Uterus (tissue), 4 donors: ENCODE measurements around the gene KLK12. TPM values are rescaled to one million over a fixed set of nuclear protein-coding genes. Genes with fewer than 3 reads are reported as not detected.

ENCODE experiments used
- DNase-seq, 2 donors: peaks; one replicate each; pipeline ENCODE4 v3.0.0-alpha.2; 2019 to 2020
- H3K27ac ChIP-seq, 2 donors: fragments of 200-600 bp; sonication (generic); 1 replicate in 1 of 2; 2 replicates in 1 of 2; pipeline ENCODE4 v1.5.1; 2016 to 2018
- H3K27me3 ChIP-seq, 2 donors: fragments of 200-600 bp; sonication (generic); one replicate each; pipeline ENCODE4 v1.5.1; 2018 to 2019; ENCODE audit warnings: control low read depth in 1 of 2
- H3K36me3 ChIP-seq, 2 donors: fragments of 200-600 bp; sonication (generic); one replicate each; pipeline ENCODE4 v1.5.1; 2019; ENCODE audit warnings: control low read depth in 1 of 2
- H3K4me1 ChIP-seq, 2 donors: fragments of 200-600 bp; sonication (generic); one replicate each; pipeline ENCODE4 v1.5.1; 2018 to 2019; ENCODE audit warnings: control low read depth in 1 of 2
- H3K4me3 ChIP-seq, 2 donors: fragments of 200-600 bp; sonication (generic); 1 replicate in 1 of 2; 2 replicates in 1 of 2; pipeline ENCODE4 v1.5.1; 2018 to 2019; ENCODE audit warnings: mild to moderate bottlenecking in 1 of 2
- H3K9me3 ChIP-seq, 2 donors: fragments of 200-600 bp; sonication (generic); one replicate each; pipeline ENCODE4 v1.5.1; 2019; ENCODE audit warnings: control low read depth in 1 of 2
- POLR2A ChIP-seq, 2 donors: fragments of 450-650 bp; IDR thresholded peaks; one replicate each; pipeline ENCODE4 v1.6.1; 2016; ENCODE audit warnings: antibody characterized with exemption in 2 of 2, mild to moderate bottlenecking in 1 of 2, moderate library complexity in 1 of 2
- intact Hi-C: fragments of 100-400 bp; cut with DNase I; formaldehyde crosslinking; loops from one replicate; pipeline ENCODE4 v1.15.1; 2023; ENCODE audit warnings: low total_unique reads
- total RNA-seq, 4 donors: library from RNA; depleted of rRNA in 3 of 4; stranded (reverse); fragments of >200 nt in 3 of 4; gene quantifications; one replicate each; pipeline versions ENCODE4 v1.1.0 to v1.2.4, GENCODE V29; 2014 to 2023
- TF ChIP-seq, protein P1 (sequence below), 4 experiments: fragments of 200-600 bp in 2 of 4; fragments of 450-650 bp in 2 of 4; sonication (generic) in 2 of 4; IDR thresholded peaks; one replicate each; pipeline ENCODE4 v1.5.1; 2016 to 2019; ENCODE audit warnings: antibody characterized with exemption in 4 of 4, mild to moderate bottlenecking in 2 of 4, moderate library complexity in 1 of 4
- donor health status: DM: yes; HTN: yes; CAD: no.

Gene KLK12
- total RNA-seq, 4 donors from 2014 or later, result not detected

DNA sequence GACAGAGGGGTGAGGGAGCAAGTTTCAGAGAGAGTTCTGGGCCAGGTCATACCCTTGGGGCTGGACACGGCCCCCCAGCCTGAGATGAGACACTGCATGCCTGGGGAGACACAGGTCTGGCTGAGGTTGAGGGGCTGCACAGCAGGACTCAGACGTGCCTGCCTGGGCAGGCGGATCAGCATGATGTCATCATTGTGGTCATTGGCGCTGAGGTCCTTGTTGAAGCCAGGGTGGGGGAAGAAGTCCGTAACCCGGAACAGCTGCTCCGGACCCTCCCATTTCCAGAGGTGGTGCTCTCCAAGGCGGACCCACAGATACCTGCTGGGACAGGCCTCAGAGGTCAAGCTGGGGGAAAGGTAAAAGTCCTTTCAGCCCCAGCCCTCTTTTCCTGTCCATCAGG, 28.4 kb downstream of the KLK12 start:
- no peak overlapping the region for H3K27ac ChIP-seq
- peaks cover 0 to 7% of the 10 kb centered on the region in 2 donors for H3K27me3 ChIP-seq
- H3K4me1 ChIP-seq, result no peaks in the 10 kb centered on the region
- intact Hi-C loops, result no loop called here
- no peaks in the 10 kb centered on the region for H3K36me3 ChIP-seq
- H3K9me3 ChIP-seq, result no peaks in the 10 kb centered on the region
- H3K4me3 ChIP-seq, result no peak overlapping the region
- TF ChIP-seq, protein P1, sequence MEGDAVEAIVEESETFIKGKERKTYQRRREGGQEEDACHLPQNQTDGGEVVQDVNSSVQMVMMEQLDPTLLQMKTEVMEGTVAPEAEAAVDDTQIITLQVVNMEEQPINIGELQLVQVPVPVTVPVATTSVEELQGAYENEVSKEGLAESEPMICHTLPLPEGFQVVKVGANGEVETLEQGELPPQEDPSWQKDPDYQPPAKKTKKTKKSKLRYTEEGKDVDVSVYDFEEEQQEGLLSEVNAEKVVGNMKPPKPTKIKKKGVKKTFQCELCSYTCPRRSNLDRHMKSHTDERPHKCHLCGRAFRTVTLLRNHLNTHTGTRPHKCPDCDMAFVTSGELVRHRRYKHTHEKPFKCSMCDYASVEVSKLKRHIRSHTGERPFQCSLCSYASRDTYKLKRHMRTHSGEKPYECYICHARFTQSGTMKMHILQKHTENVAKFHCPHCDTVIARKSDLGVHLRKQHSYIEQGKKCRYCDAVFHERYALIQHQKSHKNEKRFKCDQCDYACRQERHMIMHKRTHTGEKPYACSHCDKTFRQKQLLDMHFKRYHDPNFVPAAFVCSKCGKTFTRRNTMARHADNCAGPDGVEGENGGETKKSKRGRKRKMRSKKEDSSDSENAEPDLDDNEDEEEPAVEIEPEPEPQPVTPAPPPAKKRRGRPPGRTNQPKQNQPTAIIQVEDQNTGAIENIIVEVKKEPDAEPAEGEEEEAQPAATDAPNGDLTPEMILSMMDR (IDR thresholded peaks at IDR 0.05), result no peak
- TF ChIP-seq POLR2A (IDR thresholded peaks at IDR 0.05), result no peak
- DNase-seq, result no peak

DNA sequence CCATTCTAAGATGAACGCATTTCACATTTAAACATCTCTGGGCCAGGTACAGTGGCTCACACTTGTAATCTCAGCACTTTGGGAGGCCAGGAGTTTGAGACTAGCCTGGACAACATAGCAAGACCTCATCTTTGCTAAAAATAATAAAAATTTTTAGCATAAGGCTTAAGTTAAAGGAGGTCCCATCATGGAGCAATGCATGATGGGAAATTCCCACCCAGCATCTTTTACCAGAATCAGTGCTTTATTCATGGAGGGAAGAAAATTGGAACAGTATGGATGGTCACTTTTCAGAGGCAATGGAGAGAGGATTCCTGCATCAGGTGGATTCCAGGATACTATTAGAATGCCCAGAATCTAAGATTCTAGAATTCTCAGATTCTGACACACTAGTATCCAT, 29.6 kb downstream of the KLK12 start:
- Histone ChIP-seq H3K4me1 (no peaks in the 10 kb centered on the region), H3K36me3 (no peaks in the 10 kb centered on the region), H3K4me3 (no peak overlapping the region), H3K27me3 (peaks cover 0 to 12% of the 10 kb centered on the region in 2 donors), H3K9me3 (no peaks in the 10 kb centered on the region), H3K27ac (no peak overlapping the region)
- intact Hi-C loops, result no loop called here
- TF ChIP-seq, protein P1 (IDR thresholded peaks at IDR 0.05), result no peak
- TF ChIP-seq POLR2A (IDR thresholded peaks at IDR 0.05), result no peak
- no peak for DNase-seq

DNA sequence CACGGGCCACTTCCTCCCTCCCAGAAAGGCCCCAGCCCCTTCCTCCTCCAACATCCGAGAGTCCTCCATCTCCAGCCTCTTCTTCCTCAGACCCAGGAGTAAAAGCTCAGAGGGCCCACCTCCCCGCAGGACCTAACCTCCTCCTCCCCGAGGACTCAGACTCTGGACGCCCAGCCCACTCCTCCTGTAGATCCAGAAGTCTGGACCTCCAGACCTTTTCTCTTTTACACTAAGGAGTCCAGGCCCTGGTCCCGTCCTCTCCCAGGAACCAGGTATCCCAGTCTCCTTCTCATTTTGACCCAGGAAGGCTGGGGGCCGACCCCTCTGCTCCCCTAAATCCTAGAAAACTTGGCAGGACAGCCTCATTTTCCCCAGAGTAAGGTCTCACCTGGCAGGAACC, 31.5 kb downstream of the KLK12 start:
- H3K27me3 ChIP-seq, result peaks cover 0 to 12% of the 10 kb centered on the region in 2 donors
- no peak overlapping the region for H3K27ac ChIP-seq
- TF ChIP-seq, protein P1 (IDR thresholded peaks at IDR 0.05), result no peak
- TF ChIP-seq POLR2A (IDR thresholded peaks at IDR 0.05), result no peak

DNA sequence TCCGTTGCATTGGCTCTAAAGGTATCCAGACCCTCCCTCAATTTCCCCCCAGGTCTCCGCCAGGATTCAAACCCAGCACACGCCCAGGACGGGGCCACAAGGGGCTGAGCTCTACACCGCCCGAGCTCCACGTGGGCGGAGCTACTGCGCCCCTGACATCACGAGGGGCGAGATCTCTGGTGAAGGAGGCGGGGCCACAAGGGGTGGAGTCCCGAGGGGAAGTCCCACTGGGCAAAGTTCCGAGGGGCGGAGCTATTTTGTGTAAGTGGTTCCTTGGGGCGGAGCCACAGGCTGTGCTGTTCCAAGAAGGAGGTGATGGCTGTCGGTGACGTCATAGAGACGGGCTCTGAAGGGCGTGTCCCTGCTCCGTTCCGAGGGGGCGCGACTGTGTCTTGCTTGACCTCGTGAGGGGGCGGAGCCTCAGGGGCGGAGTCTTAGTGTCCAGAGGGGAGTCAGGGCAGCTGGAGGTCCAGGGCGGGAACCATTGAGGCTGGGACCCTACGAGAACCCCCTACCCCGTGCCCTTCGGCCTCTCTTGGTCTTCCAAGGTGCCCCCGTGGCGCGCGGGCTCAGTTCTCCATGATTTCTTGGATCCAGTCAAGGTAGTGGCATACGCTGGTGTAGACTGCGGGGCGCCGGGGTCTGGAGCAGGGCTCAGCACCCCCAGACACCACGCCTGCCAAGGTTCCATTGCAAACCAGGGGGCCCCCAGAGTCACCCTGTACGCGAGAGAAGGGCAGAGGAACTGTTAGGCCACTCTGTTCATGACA, 32.1 kb downstream of the KLK12 start:
- Histone ChIP-seq H3K27me3 (peaks cover 0 to 12% of the 10 kb centered on the region in 2 donors), H3K4me3 (no peak overlapping the region), H3K4me1 (no peaks in the 10 kb centered on the region), H3K9me3 (no peaks in the 10 kb centered on the region), H3K27ac (no peak overlapping the region), H3K36me3 (no peaks in the 10 kb centered on the region)
- intact Hi-C loops, result no loop called here
- TF ChIP-seq POLR2A (IDR thresholded peaks at IDR 0.05), result peak in 1 of 2 donors; percentile 19
- TF ChIP-seq, protein P1 (IDR thresholded peaks at IDR 0.05), result no peak
- DNase-seq, result no peak

More for the DNA sequence above, 31.5 kb downstream of the KLK12 start:
- H3K36me3 ChIP-seq, result no peaks in the 10 kb centered on the region
- DNase-seq, result no peak
- H3K4me3 ChIP-seq, result no peak overlapping the region
- H3K9me3 ChIP-seq, result no peaks in the 10 kb centered on the region
- H3K4me1 ChIP-seq, result no peaks in the 10 kb centered on the region
- intact Hi-C loops, result no loop called here

DNA sequence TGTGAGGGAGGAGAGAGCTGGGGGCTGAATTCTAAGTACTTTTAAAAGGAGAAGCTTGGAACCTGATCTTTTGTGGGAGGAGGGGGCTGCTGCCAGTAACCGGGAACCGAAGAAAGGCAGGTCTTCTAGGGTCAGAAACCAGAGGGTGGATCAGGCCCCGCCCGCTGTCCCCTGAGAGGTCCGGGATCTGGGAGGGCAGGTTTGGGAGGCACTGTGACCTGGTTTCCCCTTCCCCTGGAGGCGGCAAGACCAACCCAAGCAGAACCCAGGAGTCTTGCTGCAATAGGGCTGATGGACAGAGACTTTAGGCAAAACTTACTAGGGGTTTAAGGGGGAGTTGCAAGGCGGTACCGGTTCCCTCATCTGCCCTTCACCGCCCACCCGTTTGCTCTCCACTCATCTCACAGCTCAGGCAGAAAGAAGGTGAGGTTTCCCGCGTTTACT, 32.7 kb downstream of the KLK12 start:
- intact Hi-C loops, result no loop called here
- Histone ChIP-seq H3K4me3 (no peak overlapping the region), H3K27me3 (peaks cover 0 to 12% of the 10 kb centered on the region in 2 donors), H3K27ac (no peak overlapping the region), H3K4me1 (no peaks in the 10 kb centered on the region), H3K36me3 (no peaks in the 10 kb centered on the region), H3K9me3 (no peaks in the 10 kb centered on the region)
- no peak for TF ChIP-seq POLR2A (IDR thresholded peaks at IDR 0.05)
- TF ChIP-seq, protein P1 (IDR thresholded peaks at IDR 0.05), result no peak
- no peak for DNase-seq
